ENCODE results near the gene SLC37A1.

DNA sequence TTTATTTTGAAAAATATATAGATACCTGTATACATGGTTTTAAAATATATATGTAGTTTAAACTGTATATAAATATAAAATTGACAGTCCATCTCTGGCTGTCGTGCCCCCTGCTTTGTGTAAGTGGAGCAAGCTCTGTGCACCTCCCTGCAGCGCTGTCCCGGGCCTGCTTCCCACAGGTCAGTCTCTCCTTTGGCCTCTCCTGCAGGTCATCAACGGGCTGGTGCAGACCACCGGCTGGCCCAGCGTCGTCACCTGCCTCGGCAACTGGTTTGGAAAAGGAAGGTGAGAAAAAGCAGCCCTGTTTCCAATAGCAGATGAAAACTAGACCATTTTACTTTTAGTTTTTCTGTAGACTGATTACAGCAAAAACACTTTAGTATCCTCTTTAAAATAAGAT is 28.5 kb downstream of the SLC37A1 start:
- TF ChIP-seq, protein P1, sequence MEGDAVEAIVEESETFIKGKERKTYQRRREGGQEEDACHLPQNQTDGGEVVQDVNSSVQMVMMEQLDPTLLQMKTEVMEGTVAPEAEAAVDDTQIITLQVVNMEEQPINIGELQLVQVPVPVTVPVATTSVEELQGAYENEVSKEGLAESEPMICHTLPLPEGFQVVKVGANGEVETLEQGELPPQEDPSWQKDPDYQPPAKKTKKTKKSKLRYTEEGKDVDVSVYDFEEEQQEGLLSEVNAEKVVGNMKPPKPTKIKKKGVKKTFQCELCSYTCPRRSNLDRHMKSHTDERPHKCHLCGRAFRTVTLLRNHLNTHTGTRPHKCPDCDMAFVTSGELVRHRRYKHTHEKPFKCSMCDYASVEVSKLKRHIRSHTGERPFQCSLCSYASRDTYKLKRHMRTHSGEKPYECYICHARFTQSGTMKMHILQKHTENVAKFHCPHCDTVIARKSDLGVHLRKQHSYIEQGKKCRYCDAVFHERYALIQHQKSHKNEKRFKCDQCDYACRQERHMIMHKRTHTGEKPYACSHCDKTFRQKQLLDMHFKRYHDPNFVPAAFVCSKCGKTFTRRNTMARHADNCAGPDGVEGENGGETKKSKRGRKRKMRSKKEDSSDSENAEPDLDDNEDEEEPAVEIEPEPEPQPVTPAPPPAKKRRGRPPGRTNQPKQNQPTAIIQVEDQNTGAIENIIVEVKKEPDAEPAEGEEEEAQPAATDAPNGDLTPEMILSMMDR (IDR thresholded peaks at IDR 0.05; ENCODE audit: borderline replicate concordance, extremely low read depth, low read length, poor library complexity, severe bottlenecking), result no peak
- TF ChIP-seq EZH2 (IDR thresholded peaks at IDR 0.05; ENCODE audit: borderline replicate concordance, low read depth, low read length, severe bottlenecking), result no peak
